Mesendoderm (in vitro differentiated cells): Measurements from ENCODE around the gene NCAN.

Experiments
- DNase-seq: peaks from one replicate; pipeline ENCODE4 v3.0.0; 2013
- H2AK5ac ChIP-seq: 2 replicates; pipeline ENCODE4 v1.6.1; 2013; ENCODE audit warnings: low read length, inconsistent platforms
- H2BK120ac ChIP-seq: 2 replicates; pipeline ENCODE4 v1.6.1; 2013; ENCODE audit warnings: low read depth, mild to moderate bottlenecking, low read length, moderate library complexity, mixed read lengths
- H2BK15ac ChIP-seq: replicated peaks from 2 replicates; pipeline ENCODE4 v1.6.1; 2013; ENCODE audit warnings: low read depth, mild to moderate bottlenecking, moderate library complexity
- H2BK5ac ChIP-seq: 2 replicates; pipeline ENCODE4 v1.6.1; 2013; ENCODE audit warnings: low read length, inconsistent platforms
- H3K18ac ChIP-seq: 2 replicates; pipeline ENCODE4 v1.6.1; 2013; ENCODE audit warnings: mild to moderate bottlenecking, low read length, mixed read lengths
- H3K23ac ChIP-seq: one replicate; pipeline ENCODE4 v1.6.1; 2013; ENCODE audit warnings: low read length
- H3K27ac ChIP-seq: 2 replicates; pipeline ENCODE4 v1.5.1; 2013; ENCODE audit warnings: low read depth, mild to moderate bottlenecking, inconsistent platforms, low read length, moderate library complexity
- H3K27me3 ChIP-seq: 2 replicates; pipeline ENCODE4 v1.6.1; 2013; ENCODE audit warnings: low read length, control low read depth, mild to moderate bottlenecking, inconsistent platforms; ENCODE audit not compliant: insufficient read depth, poor library complexity
- H3K36me3 ChIP-seq: 2 replicates; pipeline ENCODE4 v1.6.1; 2013; ENCODE audit warnings: low read length, inconsistent platforms; ENCODE audit not compliant: control insufficient read depth, insufficient read depth
- H3K4ac ChIP-seq: one replicate; pipeline ENCODE4 v1.6.1; 2013; ENCODE audit warnings: low read depth, mild to moderate bottlenecking, low read length, moderate library complexity
- H3K4me1 ChIP-seq: 2 replicates; pipeline ENCODE4 v1.6.1; 2013; ENCODE audit warnings: low read depth, low read length, inconsistent platforms; ENCODE audit not compliant: control insufficient read depth
- H3K4me2 ChIP-seq: 2 replicates; pipeline ENCODE4 v1.6.1; 2013; ENCODE audit warnings: low read length
- H3K4me3 ChIP-seq: 2 replicates; pipeline ENCODE4 v1.5.1; 2013; ENCODE audit warnings: mild to moderate bottlenecking, low read length
- H3K56ac ChIP-seq: one replicate; pipeline ENCODE4 v1.6.1; 2013; ENCODE audit warnings: low read length
- H3K79me1 ChIP-seq: 2 replicates; pipeline ENCODE4 v1.6.1; 2013; ENCODE audit warnings: low read length, inconsistent platforms
- H3K79me2 ChIP-seq: 2 replicates; pipeline ENCODE4 v1.6.1; 2013; ENCODE audit warnings: mild to moderate bottlenecking, low read length; ENCODE audit not compliant: control insufficient read depth, insufficient read depth
- H3K9ac ChIP-seq: 2 replicates; pipeline ENCODE4 v1.6.1; 2013; ENCODE audit warnings: low read length, inconsistent platforms
- H4K5ac ChIP-seq: one replicate; pipeline ENCODE4 v1.6.1; 2013; ENCODE audit warnings: low read length
- H4K8ac ChIP-seq: one replicate; pipeline ENCODE4 v1.6.1; 2013; ENCODE audit warnings: low read depth, mild to moderate bottlenecking, control low read depth, low read length, moderate library complexity
- WGBS: extraction: QIAGEN DNeasy Blood & Tissue Kit; methylation state at CpG from one replicate; pipeline ENCODE4 v1.1.7; 2013; ENCODE audit warnings: low lambda C conversion rate, missing lambda C conversion rate; ENCODE audit not compliant: insufficient coverage; ENCODE audit errors: extremely low coverage; 5-methylcytosine and 5-hydroxymethylcytosine counted together

NCAN gene

DNA sequence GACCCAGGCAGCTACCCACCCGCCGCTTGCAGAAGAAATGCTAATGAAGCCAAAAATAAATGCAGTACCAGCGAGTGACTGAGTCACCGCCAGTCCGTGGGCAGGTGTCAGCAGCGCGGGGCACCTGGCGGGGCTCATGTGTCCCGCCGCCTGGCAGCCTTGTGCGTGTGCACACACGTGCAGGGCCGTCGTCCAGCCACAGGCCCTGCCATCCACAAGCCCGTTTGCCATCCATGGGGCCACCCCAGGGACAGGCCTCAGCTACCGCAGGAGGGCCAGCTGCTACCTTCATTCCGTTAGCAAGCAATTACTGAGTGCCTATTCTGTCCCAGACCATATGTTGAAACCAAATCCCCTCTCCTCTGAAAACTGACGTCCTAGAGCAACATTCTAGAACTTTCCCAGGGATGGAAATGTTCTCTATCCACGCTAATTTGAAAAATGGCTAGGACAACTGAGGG lies 20.5 kb downstream of the NCAN start:
- Histone ChIP-seq H3K56ac (no peak overlapping the region), H3K4me1 (no peaks in the 10 kb centered on the region), H3K4me2 (no peak overlapping the region), H3K9ac (no peak overlapping the region), H3K4me3 (no peak overlapping the region), H3K4ac (no peak overlapping the region), H2BK15ac (no peak overlapping the region), H3K23ac (no peak overlapping the region), H2AK5ac (no peak overlapping the region), H3K27ac (no peak overlapping the region), H4K5ac (no peak overlapping the region), H3K36me3 (no peaks in the 10 kb centered on the region), H2BK5ac (no peak overlapping the region), H3K18ac (no peak overlapping the region), H3K79me1 (no peaks in the 10 kb centered on the region), H4K8ac (no peak overlapping the region), H2BK120ac (no peak overlapping the region), H3K27me3 (no peaks in the 10 kb centered on the region), H3K79me2 (no peaks in the 10 kb centered on the region)
- WGBS = no CpG with 5 or more reads among the region's 19 CpGs
- no peak for DNase-seq

GRCh38 chr19:19234220-19234816 lies 22.6 kb downstream of the NCAN start:
- no peak overlapping the region for H3K4me2 ChIP-seq
- no CpG with 5 or more reads among the region's 2 CpGs for WGBS
- H4K8ac ChIP-seq = no peak overlapping the region
- no peaks in the 10 kb centered on the region for H3K79me2 ChIP-seq
- H3K36me3 ChIP-seq = no peaks in the 10 kb centered on the region
- no peak overlapping the region for H3K56ac ChIP-seq
- H3K27me3 ChIP-seq = no peaks in the 10 kb centered on the region
- no peak overlapping the region for H3K4ac ChIP-seq
- no peak overlapping the region for H2AK5ac ChIP-seq
- H3K79me1 ChIP-seq = no peaks in the 10 kb centered on the region
- DNase-seq = no peak
- H3K9ac ChIP-seq = no peak overlapping the region
- no peaks in the 10 kb centered on the region for H3K4me1 ChIP-seq
- no peak overlapping the region for H3K23ac ChIP-seq
- H2BK120ac ChIP-seq = no peak overlapping the region
- no peak overlapping the region for H3K18ac ChIP-seq
- no peak overlapping the region for H2BK5ac ChIP-seq
- no peak overlapping the region for H3K27ac ChIP-seq
- H3K4me3 ChIP-seq = no peak overlapping the region
- H4K5ac ChIP-seq = no peak overlapping the region
- H2BK15ac ChIP-seq = no peak overlapping the region

- H2BK5ac ChIP-seq = no peak overlapping the region
- no peak overlapping the region for H2BK120ac ChIP-seq
- no peak overlapping the region for H3K9ac ChIP-seq
- H3K4me3 ChIP-seq = no peak overlapping the region
- no peaks in the 10 kb centered on the region for H3K79me2 ChIP-seq
- H4K5ac ChIP-seq = no peak overlapping the region
- H3K4ac ChIP-seq = no peak overlapping the region
- no peak overlapping the region for H2AK5ac ChIP-seq
- no peaks in the 10 kb centered on the region for H3K79me1 ChIP-seq
- H3K4me1 ChIP-seq = no peaks in the 10 kb centered on the region
- no peaks in the 10 kb centered on the region for H3K36me3 ChIP-seq
- H3K18ac ChIP-seq = no peak overlapping the region
- no peak for DNase-seq
- no peak overlapping the region for H3K4me2 ChIP-seq
- no peaks in the 10 kb centered on the region for H3K27me3 ChIP-seq
- no peak overlapping the region for H4K8ac ChIP-seq
- no peak overlapping the region for H3K56ac ChIP-seq
- H3K23ac ChIP-seq = no peak overlapping the region
- no peak overlapping the region for H3K27ac ChIP-seq
- no peak overlapping the region for H2BK15ac ChIP-seq
These were observed 24.4 kb downstream of the NCAN start for GRCh38 chr19:19236173-19236572.

DNA sequence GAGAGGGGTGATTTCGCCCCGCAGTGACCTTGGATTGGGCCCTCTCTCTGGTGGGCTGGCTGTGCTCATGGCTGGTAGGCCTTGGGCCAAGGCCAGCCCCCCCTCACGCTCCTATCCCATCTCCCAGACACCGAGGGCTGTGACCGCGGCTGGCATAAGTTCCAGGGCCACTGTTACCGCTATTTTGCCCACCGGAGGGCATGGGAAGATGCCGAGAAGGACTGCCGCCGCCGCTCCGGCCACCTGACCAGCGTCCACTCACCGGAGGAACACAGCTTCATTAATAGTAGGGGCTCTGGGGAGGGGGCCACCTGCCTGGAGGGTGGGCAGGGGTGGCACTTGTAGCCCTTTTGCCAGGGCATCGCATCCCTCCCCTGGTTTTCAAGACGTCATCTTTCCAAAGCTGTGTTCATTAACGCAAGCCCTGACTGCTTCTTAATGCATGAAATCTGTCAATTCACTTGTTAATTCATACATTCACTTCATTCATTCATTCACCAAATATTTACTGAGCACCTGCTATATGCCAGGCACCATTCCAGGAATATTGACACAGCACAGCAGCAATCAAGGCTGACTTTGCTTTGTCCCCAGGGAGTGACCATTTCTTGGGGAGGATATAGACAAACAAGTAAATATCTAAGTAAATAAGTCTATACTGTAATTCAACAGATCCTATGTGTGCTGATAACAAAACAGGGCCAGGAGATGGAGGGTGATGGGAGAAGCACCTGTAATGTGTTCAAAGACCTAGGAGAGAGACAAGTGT lies 26.6 kb downstream of the NCAN start:
- no peak overlapping the region for H4K5ac ChIP-seq
- no peak overlapping the region for H2BK5ac ChIP-seq
- H3K4me3 ChIP-seq = no peak overlapping the region
- no peak for DNase-seq
- no CpG with 5 or more reads among the region's 18 CpGs for WGBS
- no peak overlapping the region for H3K4ac ChIP-seq
- H2BK15ac ChIP-seq = no peak overlapping the region
- H3K4me2 ChIP-seq = no peak overlapping the region
- no peak overlapping the region for H3K9ac ChIP-seq
- no peak overlapping the region for H4K8ac ChIP-seq
- no peaks in the 10 kb centered on the region for H3K27me3 ChIP-seq
- H3K18ac ChIP-seq = no peak overlapping the region
- H3K23ac ChIP-seq = no peak overlapping the region
- H3K4me1 ChIP-seq = no peaks in the 10 kb centered on the region
- H3K27ac ChIP-seq = no peak overlapping the region
- no peaks in the 10 kb centered on the region for H3K79me1 ChIP-seq
- no peaks in the 10 kb centered on the region for H3K79me2 ChIP-seq
- H2AK5ac ChIP-seq = no peak overlapping the region
- no peak overlapping the region for H3K56ac ChIP-seq
- no peak overlapping the region for H2BK120ac ChIP-seq
- H3K36me3 ChIP-seq = no peaks in the 10 kb centered on the region

DNA sequence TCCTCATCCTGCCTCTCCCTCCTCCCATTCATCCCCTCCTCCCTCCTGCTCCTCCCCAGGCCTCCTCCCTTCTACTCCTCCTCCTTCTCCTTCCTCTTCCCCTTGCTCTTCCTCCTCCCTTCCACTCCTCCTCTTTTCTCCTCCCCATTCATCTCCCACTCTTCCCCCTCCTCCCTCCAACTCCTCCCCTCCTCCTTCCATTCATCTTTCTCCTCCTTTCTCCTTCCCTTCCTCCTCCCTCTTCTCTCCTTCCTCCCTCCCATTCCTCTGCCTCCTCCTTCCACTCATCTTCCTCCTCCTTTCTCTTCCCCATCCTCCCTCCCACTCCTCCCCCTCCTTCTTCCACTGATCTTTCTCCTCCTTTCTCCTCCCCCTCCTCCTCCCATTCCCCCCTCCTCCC lies 27.9 kb downstream of the NCAN start:
- Histone ChIP-seq H3K9ac (no peak overlapping the region), H4K8ac (no peak overlapping the region), H2BK120ac (no peak overlapping the region), H3K36me3 (no peaks in the 10 kb centered on the region), H4K5ac (no peak overlapping the region), H3K18ac (no peak overlapping the region), H3K4me3 (no peak overlapping the region), H2AK5ac (no peak overlapping the region), H3K79me1 (no peaks in the 10 kb centered on the region), H3K4ac (no peak overlapping the region), H2BK5ac (no peak overlapping the region), H3K56ac (no peak overlapping the region), H3K27me3 (no peaks in the 10 kb centered on the region), H3K4me1 (no peaks in the 10 kb centered on the region), H3K4me2 (no peak overlapping the region), H3K27ac (no peak overlapping the region), H3K23ac (no peak overlapping the region), H3K79me2 (no peaks in the 10 kb centered on the region), H2BK15ac (no peak overlapping the region)
- no peak for DNase-seq

- H2AK5ac ChIP-seq = no peak overlapping the region
- no peak overlapping the region for H3K18ac ChIP-seq
- no peak overlapping the region for H2BK120ac ChIP-seq
- H2BK5ac ChIP-seq = no peak overlapping the region
- no peak overlapping the region for H3K27ac ChIP-seq
- no peaks in the 10 kb centered on the region for H3K36me3 ChIP-seq
- H3K27me3 ChIP-seq = no peaks in the 10 kb centered on the region
- H3K9ac ChIP-seq = no peak overlapping the region
- H4K5ac ChIP-seq = no peak overlapping the region
- no peak for DNase-seq
- H3K4me2 ChIP-seq = no peak overlapping the region
- no peak overlapping the region for H2BK15ac ChIP-seq
- H3K4me1 ChIP-seq = no peaks in the 10 kb centered on the region
- no peak overlapping the region for H3K4me3 ChIP-seq
- H4K8ac ChIP-seq = no peak overlapping the region
- H3K79me1 ChIP-seq = no peaks in the 10 kb centered on the region
- WGBS = no CpG with 5 or more reads among the region's 9 CpGs
- H3K79me2 ChIP-seq = no peaks in the 10 kb centered on the region
- no peak overlapping the region for H3K4ac ChIP-seq
- no peak overlapping the region for H3K23ac ChIP-seq
- no peak overlapping the region for H3K56ac ChIP-seq
These were observed 28.7 kb downstream of the NCAN start for GRCh38 chr19:19240476-19240875.
